Activated CD8-positive, alpha-beta memory T cell treated with anti-CD3 and anti-CD28 coated beads for 24 hours (primary cell): ENCODE measurements around the gene MYH9.

Experiments used
- DNase-seq: peaks from one replicate; pipeline ENCODE4 v3.0.0-alpha.2; 2020

MYH9 gene

DNA sequence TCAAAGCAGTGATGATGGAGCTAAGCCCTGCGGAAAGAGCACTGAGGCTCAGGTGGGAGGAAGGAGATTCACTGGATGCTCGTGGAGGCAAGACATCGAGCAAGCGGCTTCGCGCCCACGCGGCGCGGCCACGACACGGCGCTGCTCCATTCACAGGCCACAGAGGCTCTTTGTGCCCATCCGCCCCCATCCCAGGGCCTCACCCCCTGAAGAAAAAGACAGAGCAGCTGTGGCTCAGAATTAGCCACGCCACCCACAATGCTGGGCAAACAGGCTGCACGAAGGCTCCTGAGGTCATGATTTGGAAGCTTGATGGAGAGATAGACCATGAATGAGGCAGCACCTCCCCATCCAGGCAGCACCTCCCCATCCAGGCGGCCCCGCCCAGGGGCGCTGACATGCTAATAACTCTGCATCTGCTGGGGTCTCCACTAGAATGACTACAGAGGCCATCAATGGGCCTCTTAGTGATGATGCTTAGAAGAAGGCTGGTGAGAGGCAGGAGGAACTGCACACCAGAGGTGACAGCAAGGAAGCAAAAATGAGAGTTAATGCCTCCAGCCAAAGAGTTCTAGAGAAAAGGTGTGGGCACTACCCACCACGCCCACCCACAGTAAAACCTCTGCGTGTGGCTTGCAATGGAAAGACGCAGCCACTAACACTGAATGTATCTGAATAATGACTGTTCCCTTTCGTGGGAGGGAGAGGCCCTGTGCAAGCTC is 43.5 kb downstream of the MYH9 start:
- peak; percentile 84 for DNase-seq

GRCh38 chr22:36343720-36344105 is 44.1 kb downstream of the MYH9 start:
- DNase-seq = no peak

GRCh38 chr22:36343070-36343719 is 44.6 kb downstream of the MYH9 start:
- no peak for DNase-seq

DNA sequence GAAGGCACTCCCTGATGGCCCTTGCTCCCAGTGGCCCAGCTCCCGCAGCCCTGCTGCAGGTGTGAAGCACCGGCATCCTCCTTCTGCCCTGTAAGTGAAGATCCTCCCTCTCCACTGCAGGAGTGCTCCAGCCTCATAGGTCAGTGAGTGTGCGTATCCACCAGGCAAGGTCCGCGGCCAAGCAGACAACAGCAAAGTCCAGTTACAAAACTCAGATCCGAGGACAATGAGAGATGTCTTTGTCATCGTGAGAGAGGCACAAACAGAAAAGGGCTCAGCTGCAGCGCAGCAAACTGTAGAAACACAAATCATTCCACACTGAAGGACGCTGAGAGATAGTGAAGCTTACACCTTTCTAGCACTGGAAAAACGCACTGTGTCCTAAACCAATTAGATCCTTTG is 46.1 kb downstream of the MYH9 start:
- no peak for DNase-seq

DNA sequence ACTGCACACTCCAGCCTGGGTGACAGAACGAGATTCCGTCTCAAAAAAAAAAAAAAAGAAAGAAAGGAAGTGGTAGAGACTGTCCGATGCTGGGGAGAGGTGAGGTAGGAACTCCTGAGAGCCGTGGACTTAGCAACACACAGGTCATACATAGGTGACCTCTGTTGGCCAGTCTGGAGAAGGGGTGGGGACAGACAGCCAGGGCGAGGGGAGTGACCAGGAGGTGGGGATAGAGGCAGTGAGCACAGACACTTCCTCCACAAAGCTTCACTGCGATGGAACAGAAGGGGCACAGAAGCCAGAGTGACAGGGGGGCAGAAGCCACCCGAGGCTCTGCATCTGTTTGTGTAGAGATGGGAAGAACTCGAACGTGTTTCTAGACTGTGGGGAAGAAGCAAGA is 47.1 kb downstream of the MYH9 start:
- DNase-seq = no peak

- DNase-seq = no peak
Observed at GRCh38 chr22:36339171-36340065, 48.3 kb downstream of the MYH9 start.

DNA sequence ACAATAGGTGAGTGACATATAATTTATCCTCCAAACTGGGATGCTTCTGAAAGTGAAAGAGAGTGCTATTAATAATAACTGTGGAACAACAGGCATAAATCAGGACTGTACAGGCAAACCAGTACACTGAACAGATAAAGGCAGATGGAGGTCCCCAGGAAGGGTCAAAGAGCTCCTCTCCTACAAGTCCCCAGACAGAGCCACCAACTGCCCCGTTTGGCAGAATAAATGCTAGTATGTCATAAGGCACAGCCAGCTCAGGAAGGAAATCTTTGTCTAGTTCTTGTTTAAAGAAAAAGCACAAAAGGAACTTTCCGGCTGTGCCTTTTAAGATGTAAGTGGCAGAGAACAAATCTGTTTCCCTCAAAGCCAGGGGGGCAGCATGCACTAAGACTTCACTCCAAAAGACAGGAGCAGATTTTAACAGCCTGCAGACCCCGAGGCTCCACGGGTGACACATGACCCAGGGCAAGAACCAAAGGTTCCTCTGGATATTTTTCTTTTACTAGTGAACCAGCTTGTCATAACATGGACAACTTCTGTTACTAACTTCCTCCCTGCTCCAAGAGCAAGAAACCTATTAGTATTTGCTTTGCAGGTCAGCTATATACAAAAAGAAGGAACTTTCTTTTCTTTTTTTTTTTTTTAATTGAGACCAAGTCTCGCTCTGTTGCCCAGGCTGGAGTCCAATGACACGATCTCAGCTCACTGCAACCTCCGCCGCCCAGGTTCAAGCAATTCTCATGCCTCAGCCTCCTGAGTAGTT is 50.2 kb downstream of the MYH9 start:
- no peak for DNase-seq

DNA sequence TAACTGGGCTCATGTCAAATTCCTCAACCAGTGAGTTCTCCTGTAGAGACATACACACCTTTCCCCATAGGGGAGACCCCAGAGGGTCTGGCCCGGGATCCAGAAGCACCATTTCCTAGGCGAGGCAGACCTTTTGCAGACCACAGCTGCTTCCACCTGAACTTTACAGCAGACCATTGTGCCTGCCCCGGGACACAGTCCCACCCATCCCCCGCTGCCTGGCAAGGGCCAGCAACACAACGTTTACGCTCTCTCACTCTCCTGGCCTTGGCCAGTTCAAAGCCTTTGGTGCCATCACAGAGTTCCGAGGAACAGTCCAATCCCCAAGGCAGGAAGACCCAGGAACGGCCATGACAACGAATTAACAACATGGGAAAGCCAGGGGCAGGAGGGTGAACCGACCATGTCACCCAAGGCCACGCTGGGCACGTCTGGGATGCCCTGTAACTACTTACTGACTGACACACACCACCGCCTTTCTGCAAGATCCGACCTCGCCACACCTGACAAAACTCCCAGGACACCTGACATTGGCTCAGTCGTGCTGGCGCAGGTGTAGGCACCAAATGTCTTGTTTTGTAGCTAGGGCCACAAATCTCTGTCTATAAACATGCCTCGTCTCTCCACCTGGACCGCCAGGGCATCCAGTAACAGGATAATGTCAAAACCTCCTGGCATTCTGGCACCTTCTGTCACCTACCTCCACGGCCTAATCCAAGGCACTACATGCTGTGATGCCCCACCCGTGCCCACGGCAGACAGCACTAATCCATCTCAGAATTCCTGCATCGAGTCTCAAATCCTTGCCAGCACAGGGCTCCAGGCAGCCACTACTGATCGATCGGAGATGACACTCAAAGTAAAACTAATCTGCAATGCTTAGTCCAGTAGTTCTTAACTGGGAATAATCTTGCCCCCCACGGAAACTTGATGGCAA is 51.3 kb downstream of the MYH9 start:
- DNase-seq = no peak

DNA sequence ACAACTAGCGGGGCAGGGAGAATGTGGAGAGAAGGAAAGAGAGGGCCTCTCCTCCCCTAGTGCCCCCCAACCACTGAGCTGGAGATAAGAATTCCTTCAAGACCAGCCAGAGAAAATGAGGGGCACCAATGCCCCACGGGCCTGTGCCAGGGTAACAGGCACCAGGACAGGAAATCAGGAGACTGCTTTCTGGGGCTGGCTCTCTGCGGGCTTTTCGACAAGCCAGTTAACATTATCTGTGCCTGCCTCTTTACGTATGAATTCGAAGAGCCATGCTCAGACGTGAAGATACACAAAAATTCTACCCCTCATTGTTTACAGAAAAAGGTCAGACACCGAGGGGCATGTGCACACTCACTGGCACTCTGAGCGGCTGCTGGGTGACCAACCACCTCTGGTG is 52.1 kb downstream of the MYH9 start:
- DNase-seq = no peak

- peak; percentile 73 for DNase-seq
Observed at GRCh38 chr22:36334821-36335603, 52.8 kb downstream of the MYH9 start.

DNA sequence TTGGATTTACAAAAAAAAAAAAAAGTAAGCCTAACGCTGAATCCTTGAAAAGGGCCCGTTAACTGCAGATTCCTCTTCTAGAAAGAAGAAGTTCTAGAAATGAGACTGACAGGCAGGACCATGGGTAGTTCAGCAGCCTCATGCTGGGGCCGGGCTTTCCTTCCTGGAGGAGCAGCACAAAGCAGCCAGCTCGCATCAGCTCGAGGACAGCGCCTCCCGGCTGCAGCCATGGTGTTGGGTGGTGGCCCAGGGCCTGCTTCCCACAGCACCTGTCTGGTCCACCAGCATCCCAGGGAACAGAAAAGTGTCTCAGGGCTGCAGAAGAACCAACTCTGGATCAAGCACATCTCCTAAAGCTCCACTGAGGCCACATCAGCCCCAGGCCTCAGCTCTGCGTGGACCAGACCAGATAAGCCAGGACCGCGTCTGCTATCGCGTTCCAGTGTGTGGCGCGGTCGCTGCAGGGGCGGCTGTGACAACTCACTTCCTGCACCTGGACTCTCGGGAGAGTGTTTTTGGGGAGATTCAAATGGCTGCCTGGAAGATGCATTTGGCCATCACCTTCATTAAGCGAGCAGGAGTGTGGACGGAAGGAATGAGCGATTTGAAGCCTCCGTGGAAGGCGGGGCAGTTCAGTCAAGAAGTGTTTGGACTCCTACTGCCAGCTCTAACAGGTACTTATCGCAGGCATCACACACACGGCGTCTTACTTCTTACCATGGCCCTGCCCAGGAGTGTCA is 53.5 kb downstream of the MYH9 start:
- peak; percentile 78 for DNase-seq

DNA sequence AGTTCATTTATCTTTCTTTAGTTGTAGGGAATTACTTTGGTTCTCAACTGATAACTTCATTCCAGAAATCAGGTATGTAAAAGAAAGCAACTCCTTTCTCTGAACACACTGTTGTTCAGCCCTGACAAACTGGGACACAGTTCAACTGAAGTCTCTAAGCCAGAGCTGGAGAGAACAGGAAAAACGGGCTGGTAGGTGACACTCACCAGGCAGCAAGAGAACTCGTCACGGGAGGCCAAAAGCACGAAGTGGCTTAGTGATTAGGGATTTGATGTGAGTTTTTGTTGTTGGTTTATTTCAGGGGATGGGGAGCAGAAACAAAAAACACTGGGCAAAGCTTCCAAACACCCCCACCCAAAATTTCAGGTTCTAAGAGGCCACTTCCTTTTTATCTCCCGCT is 54.1 kb downstream of the MYH9 start:
- no peak for DNase-seq

GRCh38 chr22:36332623-36333332 is 55.0 kb downstream of the MYH9 start:
- DNase-seq = peak; percentile 85

GRCh38 chr22:36331912-36332622 is 55.7 kb downstream of the MYH9 start:
- peak; percentile 78 for DNase-seq

DNA sequence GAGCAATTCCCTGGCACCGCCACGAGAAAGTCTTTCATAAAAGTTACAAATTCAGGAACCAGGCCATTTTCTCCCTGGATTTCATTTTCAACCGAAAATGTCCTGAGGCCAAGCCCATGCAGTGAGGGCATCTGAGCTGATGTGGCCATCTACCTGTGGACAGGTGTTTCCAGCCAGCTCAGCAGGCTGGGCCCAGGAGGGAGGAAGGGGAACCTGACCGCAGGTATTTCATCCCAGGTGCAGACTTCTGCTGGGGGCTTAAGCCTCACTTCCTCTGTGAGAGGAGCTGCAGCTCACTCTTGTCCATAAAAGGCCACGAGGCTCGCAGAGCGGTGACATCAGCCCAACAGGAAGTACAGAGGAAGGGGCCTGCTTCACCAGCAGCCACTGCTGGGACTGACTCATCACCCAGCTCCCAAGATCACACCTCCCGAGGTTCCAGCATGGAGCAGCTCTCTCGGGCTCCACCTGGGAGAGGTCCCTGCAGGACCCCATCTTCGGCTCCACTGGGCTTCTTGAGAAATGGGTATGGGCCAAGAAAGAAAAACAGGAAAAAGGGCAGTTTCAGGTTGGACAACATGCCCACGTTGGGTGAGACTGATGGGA is 56.4 kb downstream of the MYH9 start:
- DNase-seq = peak; percentile 88

GRCh38 chr22:36330655-36331305 is 57.0 kb downstream of the MYH9 start:
- peak; percentile 70 for DNase-seq

GRCh38 chr22:36330127-36330526 is 57.6 kb downstream of the MYH9 start:
- DNase-seq = no peak
